GM15510 (cell line): ENCODE measurements around the gene SAMD14.

Source experiments
- POLR2A ChIP-seq: IDR thresholded peaks from 3 replicates; pipeline ENCODE4 v1.6.1; 2011; ENCODE audit warnings: borderline replicate concordance; ENCODE audit not compliant: insufficient read length; ENCODE audit errors: extremely low read depth

SAMD14 gene

GRCh38 chr17:50169121-50169764 lies 39.3 kb upstream of the SAMD14 start:
- TF ChIP-seq POLR2A, result no peak

- no peak for TF ChIP-seq POLR2A
Measured at GRCh38 chr17:50168319-50168718, 38.4 kb upstream of the SAMD14 start.

- no peak for TF ChIP-seq POLR2A
Measured at GRCh38 chr17:50167371-50167770, 37.4 kb upstream of the SAMD14 start.

- TF ChIP-seq POLR2A, result no peak
Measured at GRCh38 chr17:50166518-50167181, 36.7 kb upstream of the SAMD14 start.

- no peak for TF ChIP-seq POLR2A
Measured at GRCh38 chr17:50165867-50166517, 36.0 kb upstream of the SAMD14 start, which contains the start of gene SGCA. Gene SGCA (plus strand): TSS chr17:50166005. CDS start chr17:50166041, 36 bp downstream.

GRCh38 chr17:50165466-50165865 lies 35.5 kb upstream of the SAMD14 start:
- TF ChIP-seq POLR2A, result no peak

GRCh38 chr17:50165066-50165465 lies 35.1 kb upstream of the SAMD14 start:
- no peak for TF ChIP-seq POLR2A

GRCh38 chr17:50164697-50164988 lies 34.7 kb upstream of the SAMD14 start:
- no peak for TF ChIP-seq POLR2A

GRCh38 chr17:50163843-50164696 lies 34.1 kb upstream of the SAMD14 start:
- no peak for TF ChIP-seq POLR2A

GRCh38 chr17:50162466-50163254 lies 32.7 kb upstream of the SAMD14 start:
- no peak for TF ChIP-seq POLR2A

GRCh38 chr17:50161911-50162288 lies 31.9 kb upstream of the SAMD14 start:
- no peak for TF ChIP-seq POLR2A

- TF ChIP-seq POLR2A, result peak; percentile 41
Measured at GRCh38 chr17:50161023-50161910, 31.3 kb upstream of the SAMD14 start.

GRCh38 chr17:50157891-50158290 lies 27.9 kb upstream of the SAMD14 start:
- TF ChIP-seq POLR2A, result no peak

GRCh38 chr17:50155115-50155819 lies 25.3 kb upstream of the SAMD14 start:
- no peak for TF ChIP-seq POLR2A

GRCh38 chr17:50154604-50155003 lies 24.6 kb upstream of the SAMD14 start:
- no peak for TF ChIP-seq POLR2A
